Neural cell (in vitro differentiated cells): ENCODE measurements around the gene PRKG1.

Experiments used
- EP300 ChIP-seq: fragments of 450-650 bp; conservative IDR thresholded peaks from 2 replicates; pipeline ENCODE4 v1.6.1; 2014; ENCODE audit warnings: antibody characterized with exemption, mild to moderate bottlenecking, moderate library complexity; ENCODE audit not compliant: poor library complexity, severe bottlenecking
- EZH2 ChIP-seq: fragments of 200-600, 300-800 bp; shearing (Covaris generic), sonication (generic); IDR thresholded peaks from 2 replicates; pipeline ENCODE4 v1.6.1; 2014; ENCODE audit warnings: antibody characterized with exemption, low read length, borderline replicate concordance, mild to moderate bottlenecking; ENCODE audit not compliant: insufficient read depth, poor library complexity, severe bottlenecking
- POLR2AphosphoS5 ChIP-seq: IDR thresholded peaks from 2 replicates; pipeline ENCODE4 v1.6.1; 2012
- RAD21 ChIP-seq: fragments of 450-650 bp; conservative IDR thresholded peaks from 2 replicates; pipeline ENCODE4 v1.6.1; 2014; ENCODE audit warnings: antibody characterized with exemption, mild to moderate bottlenecking, moderate library complexity
- TAF1 ChIP-seq: IDR thresholded peaks from 2 replicates; pipeline ENCODE4 v1.6.1; 2012; ENCODE audit warnings: low read depth
- TF ChIP-seq, protein P1 (sequence below): fragments of 450-650 bp; IDR thresholded peaks from 2 replicates; pipeline ENCODE4 v1.5.1; 2014; ENCODE audit warnings: antibody characterized with exemption, mild to moderate bottlenecking, moderate library complexity; ENCODE audit not compliant: poor library complexity, severe bottlenecking
- TF ChIP-seq, protein P2 (sequence below): IDR thresholded peaks from 2 replicates; pipeline ENCODE4 v1.6.1; 2012; ENCODE audit warnings: borderline replicate concordance

DNA sequence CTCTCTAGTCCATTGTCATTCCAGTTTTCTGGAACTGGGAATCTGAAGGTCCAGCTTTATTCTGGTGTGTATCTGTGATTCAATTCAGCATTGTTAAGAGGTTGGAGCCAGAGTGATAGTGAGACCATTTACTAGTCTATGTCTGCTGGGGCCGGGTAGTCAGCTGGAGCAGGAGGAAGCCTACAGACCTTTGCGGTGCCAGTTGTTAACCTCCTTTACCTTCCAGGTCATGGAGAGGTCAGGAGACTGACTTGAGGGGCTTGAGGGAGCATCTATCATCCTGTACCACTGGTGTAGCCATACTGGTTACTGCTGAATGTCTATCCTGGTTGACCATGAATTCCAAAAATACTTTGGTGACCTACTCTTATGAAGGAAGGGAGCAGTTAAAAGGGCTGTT is 634.3 kb downstream of the PRKG1 start:
- TF ChIP-seq, protein P1, sequence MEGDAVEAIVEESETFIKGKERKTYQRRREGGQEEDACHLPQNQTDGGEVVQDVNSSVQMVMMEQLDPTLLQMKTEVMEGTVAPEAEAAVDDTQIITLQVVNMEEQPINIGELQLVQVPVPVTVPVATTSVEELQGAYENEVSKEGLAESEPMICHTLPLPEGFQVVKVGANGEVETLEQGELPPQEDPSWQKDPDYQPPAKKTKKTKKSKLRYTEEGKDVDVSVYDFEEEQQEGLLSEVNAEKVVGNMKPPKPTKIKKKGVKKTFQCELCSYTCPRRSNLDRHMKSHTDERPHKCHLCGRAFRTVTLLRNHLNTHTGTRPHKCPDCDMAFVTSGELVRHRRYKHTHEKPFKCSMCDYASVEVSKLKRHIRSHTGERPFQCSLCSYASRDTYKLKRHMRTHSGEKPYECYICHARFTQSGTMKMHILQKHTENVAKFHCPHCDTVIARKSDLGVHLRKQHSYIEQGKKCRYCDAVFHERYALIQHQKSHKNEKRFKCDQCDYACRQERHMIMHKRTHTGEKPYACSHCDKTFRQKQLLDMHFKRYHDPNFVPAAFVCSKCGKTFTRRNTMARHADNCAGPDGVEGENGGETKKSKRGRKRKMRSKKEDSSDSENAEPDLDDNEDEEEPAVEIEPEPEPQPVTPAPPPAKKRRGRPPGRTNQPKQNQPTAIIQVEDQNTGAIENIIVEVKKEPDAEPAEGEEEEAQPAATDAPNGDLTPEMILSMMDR: no peak
- TF ChIP-seq POLR2AphosphoS5 (no peak), EZH2 (no peak), RAD21 (no peak), EP300 (no peak), TAF1 (no peak)
- TF ChIP-seq, protein P2, sequence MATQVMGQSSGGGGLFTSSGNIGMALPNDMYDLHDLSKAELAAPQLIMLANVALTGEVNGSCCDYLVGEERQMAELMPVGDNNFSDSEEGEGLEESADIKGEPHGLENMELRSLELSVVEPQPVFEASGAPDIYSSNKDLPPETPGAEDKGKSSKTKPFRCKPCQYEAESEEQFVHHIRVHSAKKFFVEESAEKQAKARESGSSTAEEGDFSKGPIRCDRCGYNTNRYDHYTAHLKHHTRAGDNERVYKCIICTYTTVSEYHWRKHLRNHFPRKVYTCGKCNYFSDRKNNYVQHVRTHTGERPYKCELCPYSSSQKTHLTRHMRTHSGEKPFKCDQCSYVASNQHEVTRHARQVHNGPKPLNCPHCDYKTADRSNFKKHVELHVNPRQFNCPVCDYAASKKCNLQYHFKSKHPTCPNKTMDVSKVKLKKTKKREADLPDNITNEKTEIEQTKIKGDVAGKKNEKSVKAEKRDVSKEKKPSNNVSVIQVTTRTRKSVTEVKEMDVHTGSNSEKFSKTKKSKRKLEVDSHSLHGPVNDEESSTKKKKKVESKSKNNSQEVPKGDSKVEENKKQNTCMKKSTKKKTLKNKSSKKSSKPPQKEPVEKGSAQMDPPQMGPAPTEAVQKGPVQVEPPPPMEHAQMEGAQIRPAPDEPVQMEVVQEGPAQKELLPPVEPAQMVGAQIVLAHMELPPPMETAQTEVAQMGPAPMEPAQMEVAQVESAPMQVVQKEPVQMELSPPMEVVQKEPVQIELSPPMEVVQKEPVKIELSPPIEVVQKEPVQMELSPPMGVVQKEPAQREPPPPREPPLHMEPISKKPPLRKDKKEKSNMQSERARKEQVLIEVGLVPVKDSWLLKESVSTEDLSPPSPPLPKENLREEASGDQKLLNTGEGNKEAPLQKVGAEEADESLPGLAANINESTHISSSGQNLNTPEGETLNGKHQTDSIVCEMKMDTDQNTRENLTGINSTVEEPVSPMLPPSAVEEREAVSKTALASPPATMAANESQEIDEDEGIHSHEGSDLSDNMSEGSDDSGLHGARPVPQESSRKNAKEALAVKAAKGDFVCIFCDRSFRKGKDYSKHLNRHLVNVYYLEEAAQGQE: no peak
